Measurements from ENCODE around the gene AGO4. TPM values are rescaled to one million over a fixed set of nuclear protein-coding genes. Genes with fewer than 3 reads are reported as not detected.

Gene AGO4
- total and polyA plus RNA-seq, 2 donors from 2014 or later, result 3.3 to 12.2 TPM

DNA sequence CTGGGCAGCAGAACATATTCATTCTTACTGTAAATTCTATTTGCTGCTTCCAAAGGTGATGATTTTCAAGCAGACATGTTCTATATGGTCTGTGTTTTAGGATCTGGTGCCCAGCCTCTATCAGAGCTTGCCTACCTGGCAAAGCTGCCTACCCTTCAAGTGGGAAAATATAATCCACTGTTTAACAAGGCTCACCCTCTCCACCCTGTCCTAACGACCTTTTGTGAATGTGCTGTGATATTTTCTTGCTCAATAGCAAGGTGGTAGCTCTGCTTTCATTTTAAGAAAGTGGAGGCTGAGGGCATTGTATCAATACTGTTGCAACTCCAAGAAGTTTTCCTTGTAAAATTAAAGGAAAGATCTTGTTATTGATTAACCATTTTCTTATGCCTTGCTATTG, 49.1 kb downstream of the AGO4 start:
- Histone ChIP-seq H3K4me1 (ENCODE audit: control insufficient read depth in 2 of 3, insufficient read depth in 2 of 3, low read depth in 1 of 3, low read length in 3 of 3) (no peaks in the 10 kb centered on the region), H3K9ac (ENCODE audit: low read length in 3 of 3) (no peak overlapping the region), H3K27me3 (ENCODE audit: control insufficient read depth, insufficient read depth, low read length) (no peaks in the 10 kb centered on the region), H3K9me3 (ENCODE audit: control insufficient read depth in 2 of 3, insufficient read depth in 1 of 3, low read length in 3 of 3) (no peaks in the 10 kb centered on the region), H3K27ac (ENCODE audit: low read depth in 2 of 2, low read length in 2 of 2) (no peak overlapping the region), H3K36me3 (ENCODE audit: control insufficient read depth in 2 of 3, insufficient read depth in 3 of 3, low read length in 3 of 3) (peaks cover 2 to 11% (median 3%) of the 10 kb centered on the region in 3 donors), H3K4me3 (ENCODE audit: low read length in 3 of 3) (no peak overlapping the region)
- intact Hi-C loops (cut with DNase I), result no loop called here
- TF ChIP-seq, protein P1, sequence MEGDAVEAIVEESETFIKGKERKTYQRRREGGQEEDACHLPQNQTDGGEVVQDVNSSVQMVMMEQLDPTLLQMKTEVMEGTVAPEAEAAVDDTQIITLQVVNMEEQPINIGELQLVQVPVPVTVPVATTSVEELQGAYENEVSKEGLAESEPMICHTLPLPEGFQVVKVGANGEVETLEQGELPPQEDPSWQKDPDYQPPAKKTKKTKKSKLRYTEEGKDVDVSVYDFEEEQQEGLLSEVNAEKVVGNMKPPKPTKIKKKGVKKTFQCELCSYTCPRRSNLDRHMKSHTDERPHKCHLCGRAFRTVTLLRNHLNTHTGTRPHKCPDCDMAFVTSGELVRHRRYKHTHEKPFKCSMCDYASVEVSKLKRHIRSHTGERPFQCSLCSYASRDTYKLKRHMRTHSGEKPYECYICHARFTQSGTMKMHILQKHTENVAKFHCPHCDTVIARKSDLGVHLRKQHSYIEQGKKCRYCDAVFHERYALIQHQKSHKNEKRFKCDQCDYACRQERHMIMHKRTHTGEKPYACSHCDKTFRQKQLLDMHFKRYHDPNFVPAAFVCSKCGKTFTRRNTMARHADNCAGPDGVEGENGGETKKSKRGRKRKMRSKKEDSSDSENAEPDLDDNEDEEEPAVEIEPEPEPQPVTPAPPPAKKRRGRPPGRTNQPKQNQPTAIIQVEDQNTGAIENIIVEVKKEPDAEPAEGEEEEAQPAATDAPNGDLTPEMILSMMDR (IDR thresholded peaks at IDR 0.05; ENCODE audit: borderline replicate concordance, extremely low read depth, insufficient read depth), result no peak
- FAIRE-seq (no peak), DNase-seq (no peak)

DNA sequence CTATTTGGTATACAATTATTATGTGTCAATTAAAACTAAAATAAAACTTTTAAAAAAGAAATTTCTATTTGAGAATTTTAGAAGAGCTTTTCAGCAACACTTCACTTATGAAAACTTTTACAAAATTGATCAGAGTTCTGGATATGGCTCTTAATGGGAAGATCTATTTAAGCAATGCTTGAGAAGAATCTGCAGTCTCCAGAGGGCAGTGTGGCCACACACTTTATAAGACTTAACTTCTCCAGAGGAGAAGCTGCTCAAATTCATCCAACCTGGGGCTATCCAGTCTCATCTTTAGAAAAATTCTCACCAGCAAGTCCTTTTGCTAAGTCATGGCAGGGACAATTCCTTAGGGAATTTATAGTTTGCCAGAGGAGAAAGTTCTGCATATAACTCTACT, 50.0 kb downstream of the AGO4 start:
- H3K36me3 ChIP-seq (ENCODE audit: control insufficient read depth in 2 of 3, insufficient read depth in 3 of 3, low read length in 3 of 3), result peaks cover 2 to 11% (median 3%) of the 10 kb centered on the region in 3 donors
- FAIRE-seq (no peak), DNase-seq (peak in 2 of 5 donors; percentile 17 to 40)
- H3K9ac ChIP-seq (ENCODE audit: low read length in 3 of 3), result no peak overlapping the region
- no peaks in the 10 kb centered on the region for H3K27me3 ChIP-seq (ENCODE audit: control insufficient read depth, insufficient read depth, low read length)
- TF ChIP-seq, protein P1 (IDR thresholded peaks at IDR 0.05; ENCODE audit: borderline replicate concordance, extremely low read depth, insufficient read depth), result peak; percentile 8
- no peak overlapping the region for H3K4me3 ChIP-seq (ENCODE audit: low read length in 3 of 3)
- no peaks in the 10 kb centered on the region for H3K4me1 ChIP-seq (ENCODE audit: control insufficient read depth in 2 of 3, insufficient read depth in 2 of 3, low read depth in 1 of 3, low read length in 3 of 3)
- no peak overlapping the region for H3K27ac ChIP-seq (ENCODE audit: low read depth in 2 of 2, low read length in 2 of 2)
- intact Hi-C loops (cut with DNase I), result no loop called here
- no peaks in the 10 kb centered on the region for H3K9me3 ChIP-seq (ENCODE audit: control insufficient read depth in 2 of 3, insufficient read depth in 1 of 3, low read length in 3 of 3)

DNA sequence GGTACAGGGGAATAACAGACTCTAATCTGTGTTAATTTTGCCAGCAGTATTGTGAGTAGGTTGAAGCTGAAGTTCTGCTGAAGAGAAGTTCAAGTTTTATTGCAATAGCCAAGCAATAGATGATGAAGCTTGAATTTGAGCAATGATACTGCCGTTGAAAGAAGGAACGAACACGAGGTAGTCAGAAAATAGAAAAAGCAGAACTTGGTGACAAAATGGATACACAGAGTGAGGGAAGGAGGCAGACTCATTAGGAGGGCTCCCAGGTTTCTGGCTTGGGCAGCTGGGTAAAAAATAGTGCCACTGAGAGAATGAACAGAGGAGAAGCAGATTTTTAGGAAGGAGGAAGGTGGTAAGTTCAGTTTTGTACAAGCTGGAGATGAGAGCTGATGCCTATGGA, 52.9 kb downstream of the AGO4 start:
- Histone ChIP-seq H3K27ac (ENCODE audit: low read depth in 2 of 2, low read length in 2 of 2) (no peak overlapping the region), H3K9ac (ENCODE audit: low read length in 3 of 3) (no peak overlapping the region), H3K9me3 (ENCODE audit: control insufficient read depth in 2 of 3, insufficient read depth in 1 of 3, low read length in 3 of 3) (no peaks in the 10 kb centered on the region), H3K4me3 (ENCODE audit: low read length in 3 of 3) (no peak overlapping the region), H3K36me3 (ENCODE audit: control insufficient read depth in 2 of 3, insufficient read depth in 3 of 3, low read length in 3 of 3) (no peaks in the 10 kb centered on the region), H3K4me1 (ENCODE audit: control insufficient read depth in 2 of 3, insufficient read depth in 2 of 3, low read depth in 1 of 3, low read length in 3 of 3) (peaks cover 0 to 2% (median 0%) of the 10 kb centered on the region in 3 donors), H3K27me3 (ENCODE audit: control insufficient read depth, insufficient read depth, low read length) (no peaks in the 10 kb centered on the region)
- DNase-seq (no peak), FAIRE-seq (no peak)
- TF ChIP-seq, protein P1 (IDR thresholded peaks at IDR 0.05; ENCODE audit: borderline replicate concordance, extremely low read depth, insufficient read depth), result no peak
- intact Hi-C loops (cut with DNase I), result no loop called here

DNA sequence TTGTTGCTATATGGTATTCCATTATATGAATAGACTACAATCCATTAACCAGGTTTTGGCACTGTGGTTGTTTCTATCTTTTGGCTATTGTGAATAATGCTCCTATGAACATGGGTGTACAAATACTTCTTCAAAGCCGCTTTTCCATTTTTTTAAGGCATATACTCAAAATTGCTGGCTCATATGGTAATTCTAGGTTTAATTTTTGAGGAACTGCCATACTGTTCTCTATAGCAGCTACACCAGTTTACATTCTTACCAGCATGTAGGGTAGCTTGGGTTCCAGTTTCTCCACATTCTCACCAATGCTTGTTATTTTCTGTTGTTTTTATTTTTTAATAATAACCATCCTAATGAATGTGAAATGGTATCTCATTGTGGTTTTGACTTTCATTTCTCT, 55.3 kb downstream of the AGO4 start:
- Histone ChIP-seq H3K27ac (ENCODE audit: low read depth in 2 of 2, low read length in 2 of 2) (no peak overlapping the region), H3K4me1 (ENCODE audit: control insufficient read depth in 2 of 3, insufficient read depth in 2 of 3, low read depth in 1 of 3, low read length in 3 of 3) (peaks cover 0 to 2% (median 0%) of the 10 kb centered on the region in 3 donors), H3K9ac (ENCODE audit: low read length in 3 of 3) (no peak overlapping the region), H3K36me3 (ENCODE audit: control insufficient read depth in 2 of 3, insufficient read depth in 3 of 3, low read length in 3 of 3) (no peaks in the 10 kb centered on the region), H3K9me3 (ENCODE audit: control insufficient read depth in 2 of 3, insufficient read depth in 1 of 3, low read length in 3 of 3) (no peaks in the 10 kb centered on the region), H3K27me3 (ENCODE audit: control insufficient read depth, insufficient read depth, low read length) (no peaks in the 10 kb centered on the region), H3K4me3 (ENCODE audit: low read length in 3 of 3) (no peak overlapping the region)
- no peak for DNase-seq
- intact Hi-C loops (cut with DNase I), result no loop called here
- TF ChIP-seq, protein P1 (IDR thresholded peaks at IDR 0.05; ENCODE audit: borderline replicate concordance, extremely low read depth, insufficient read depth), result no peak
- FAIRE-seq, result no peak

Data from kidney (tissue), 14 donors.